HG02642 (cell line): Measurements from ENCODE around the gene CELSR1.
"Not testable (repeated sequence)": the region's sequence is repeated elsewhere in the genome, so short reads cannot be mapped to it uniquely, and the experiment has no call there.

Experiments
- ATAC-seq: cut with Tn5 transposase; IDR thresholded peaks from one replicate; pipeline ENCODE4 v1.9.1; 2021; ENCODE audit warnings: mild to moderate bottlenecking; ENCODE audit not compliant: unreplicated experiment, poor library complexity

Gene CELSR1

DNA sequence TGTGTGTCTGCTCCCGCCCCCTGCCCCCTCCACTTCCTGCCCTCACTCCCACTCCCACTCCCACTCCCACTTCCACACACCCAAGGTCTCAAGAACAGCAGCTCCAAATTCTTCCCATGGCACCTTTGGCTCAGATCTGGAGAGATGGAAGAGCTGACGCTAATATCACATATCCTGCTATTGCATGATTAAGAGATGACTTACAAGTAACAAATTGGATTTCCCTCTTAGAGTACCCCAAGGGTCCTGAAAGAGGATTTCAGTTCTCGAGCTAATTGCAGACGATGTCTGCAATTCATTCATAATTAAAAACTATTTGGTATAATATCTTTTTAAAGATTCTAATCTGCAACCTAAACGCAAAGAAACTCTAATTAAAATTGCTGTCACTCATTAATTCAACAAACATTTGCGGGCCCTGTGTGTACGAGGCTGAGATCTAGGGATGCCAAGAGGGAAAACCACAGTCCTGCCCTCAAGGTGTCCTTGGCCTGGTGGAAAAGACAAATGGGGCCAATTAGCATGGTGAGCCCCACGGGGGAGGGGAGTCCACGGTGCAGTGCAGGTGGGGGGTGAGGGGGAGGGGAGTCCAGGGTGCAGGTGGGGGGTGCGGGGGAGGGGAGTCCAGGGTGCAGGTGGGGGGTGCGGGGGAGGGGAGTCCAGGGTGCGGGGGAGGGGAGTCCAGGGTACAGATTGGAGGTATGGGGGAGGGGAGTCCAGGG, 50.3 kb downstream of the CELSR1 start:
- ATAC-seq: no peak

DNA sequence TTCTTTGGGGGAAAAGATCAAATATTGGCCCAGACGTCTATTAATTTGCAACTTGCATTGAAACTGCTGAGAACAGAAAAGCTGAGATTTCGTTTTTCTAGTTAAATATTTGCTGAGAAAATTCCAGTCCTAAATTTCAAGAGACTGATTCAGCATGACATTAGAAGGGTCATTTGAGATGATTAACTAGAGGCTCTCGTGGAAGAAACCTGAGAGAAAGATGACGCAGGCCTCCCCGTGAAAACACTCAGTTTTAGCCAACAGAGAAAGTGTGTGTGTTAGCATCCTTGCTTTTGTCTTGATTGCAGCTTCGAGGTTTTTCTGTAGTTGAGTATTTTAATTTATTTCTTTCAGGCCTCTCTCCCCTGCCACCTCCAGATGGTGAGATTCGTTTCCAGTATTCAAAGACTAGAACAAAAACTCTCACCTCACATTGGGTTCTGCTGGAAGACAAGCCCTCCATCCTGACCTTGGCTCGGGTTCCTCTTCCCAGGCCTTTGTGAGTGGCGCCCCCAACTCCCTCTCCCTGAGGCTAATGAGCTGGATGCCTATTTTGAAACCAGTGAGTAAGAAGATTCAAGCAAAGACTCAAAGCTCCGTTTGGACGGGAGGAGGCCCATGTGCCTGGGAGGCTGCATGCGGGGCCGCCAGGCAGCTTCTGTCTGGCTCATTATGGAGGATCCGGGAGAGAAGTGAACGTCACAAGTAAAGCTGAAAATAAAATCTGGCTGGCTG, 52.4 kb downstream of the CELSR1 start:
- ATAC-seq: no peak

DNA sequence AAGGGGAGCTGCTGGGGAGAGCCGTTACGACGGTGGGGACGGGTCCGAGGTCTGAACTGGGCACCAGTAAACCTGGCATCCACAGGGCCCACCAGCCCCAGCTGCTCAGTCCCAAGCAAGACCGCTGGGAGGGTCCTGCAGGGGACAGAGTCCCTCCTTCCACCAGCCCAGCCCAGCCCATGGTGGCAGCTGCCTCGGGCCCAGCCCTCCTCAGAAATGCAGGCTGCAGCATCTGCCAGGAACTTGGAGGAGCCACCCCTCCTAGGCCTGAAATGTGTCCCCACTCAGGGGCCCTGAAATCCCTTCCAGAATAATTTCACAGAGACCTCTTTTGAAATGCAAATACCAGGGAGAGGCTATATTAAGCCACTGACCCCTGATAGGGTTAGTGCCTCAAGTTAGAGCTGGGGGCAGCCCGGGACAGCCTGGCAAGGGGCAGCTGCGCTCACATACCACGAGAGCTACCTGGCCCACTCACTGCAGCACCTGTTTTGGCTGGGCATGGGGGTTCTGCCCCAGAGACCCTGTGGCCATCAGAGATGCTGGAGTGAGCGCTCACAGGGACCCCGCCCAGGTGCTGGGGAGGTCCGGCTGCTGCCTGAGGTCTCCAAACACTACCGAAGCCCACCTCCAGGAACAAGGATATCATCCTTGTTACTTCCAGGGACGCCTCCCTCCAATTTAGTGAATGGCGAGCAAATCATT, 53.1 kb downstream of the CELSR1 start:
- no peak for ATAC-seq

DNA sequence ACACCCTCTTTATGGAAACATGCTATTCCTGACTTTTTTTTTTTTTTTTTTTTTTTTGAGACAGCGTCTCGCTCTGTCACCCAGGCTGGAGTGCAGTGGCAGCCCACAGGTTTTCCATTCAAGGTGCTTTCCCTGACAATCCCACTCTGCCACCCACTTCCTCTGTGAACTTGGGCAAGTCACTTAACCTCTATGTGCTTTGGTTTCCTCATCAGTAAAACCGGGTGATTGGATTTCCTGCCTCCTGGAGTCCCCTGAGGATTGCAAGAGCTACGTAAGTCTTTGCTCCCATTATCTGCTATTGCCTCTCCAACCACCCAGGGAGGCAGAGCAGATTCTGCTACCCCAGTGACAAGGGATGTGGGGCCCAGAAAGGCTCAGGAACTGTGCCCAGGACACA, 54.1 kb downstream of the CELSR1 start:
- ATAC-seq: no peak

DNA sequence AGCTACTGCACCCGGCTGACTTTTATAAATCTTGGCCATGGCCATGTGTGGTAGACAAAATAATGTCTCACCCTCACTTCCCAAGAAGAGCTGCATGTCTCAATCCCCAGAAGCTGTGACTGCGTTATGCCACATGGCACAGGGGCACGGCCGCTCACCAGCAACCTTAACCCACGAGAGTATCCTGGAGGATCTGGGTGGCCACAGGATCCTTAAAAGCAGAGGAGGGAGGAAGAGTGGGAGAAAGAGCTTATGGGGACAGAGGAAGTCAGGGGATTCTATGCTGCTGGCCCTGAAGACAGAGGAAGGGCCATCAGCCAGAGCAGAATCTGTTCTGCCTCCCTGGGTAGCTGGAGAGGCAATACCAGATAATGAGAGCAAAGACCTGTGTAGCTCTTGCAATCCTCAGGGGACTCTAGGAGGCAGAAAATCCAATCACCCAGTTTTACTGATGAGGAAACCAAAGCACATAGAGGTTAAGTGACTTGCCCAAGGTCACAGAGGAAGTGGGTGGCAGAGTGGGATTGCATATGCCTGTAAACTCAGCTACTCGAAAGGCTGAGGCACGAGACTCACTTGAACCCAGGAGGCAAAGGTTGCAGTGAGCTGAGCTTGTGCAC, 55.3 kb downstream of the CELSR1 start:
- ATAC-seq: no peak

DNA sequence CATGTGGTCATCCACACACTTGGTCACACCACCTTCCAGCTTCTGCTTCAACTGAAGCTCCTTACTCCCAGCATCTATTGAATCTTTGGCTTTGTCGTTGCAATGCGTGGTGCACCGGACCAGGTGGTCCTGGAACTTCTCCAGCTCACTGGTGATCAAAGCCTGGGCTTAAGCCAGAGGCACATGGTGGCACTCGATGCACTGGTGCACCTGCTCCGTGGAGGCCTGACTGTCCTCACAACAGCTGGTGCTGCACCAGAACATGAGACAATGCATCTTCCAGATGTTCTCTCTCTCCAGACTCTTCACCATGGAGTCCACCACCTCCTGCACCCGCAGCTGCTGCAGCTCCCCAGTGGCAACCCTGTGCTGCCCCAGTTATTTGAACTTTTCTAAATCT, 56.0 kb downstream of the CELSR1 start:
- ATAC-seq: no peak

DNA sequence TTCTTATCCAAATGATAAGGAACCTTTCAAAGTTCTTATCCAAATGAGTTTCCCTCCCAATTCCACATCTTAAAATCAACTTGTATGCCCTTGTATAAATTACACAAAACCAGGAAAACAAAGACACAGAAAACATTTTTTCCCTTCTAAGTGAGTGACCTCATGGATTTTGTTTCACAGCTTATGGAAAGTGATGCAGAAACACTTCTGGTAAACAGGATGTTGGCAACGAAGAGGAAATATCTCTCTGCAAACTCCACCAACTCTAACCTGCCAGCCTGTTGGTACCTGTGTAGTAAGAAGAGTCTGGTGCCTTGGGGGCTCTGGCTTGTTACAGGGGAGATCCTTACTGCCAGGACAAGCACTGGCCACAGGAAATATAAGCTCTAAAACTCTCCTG, 57.0 kb downstream of the CELSR1 start:
- ATAC-seq: no peak

DNA sequence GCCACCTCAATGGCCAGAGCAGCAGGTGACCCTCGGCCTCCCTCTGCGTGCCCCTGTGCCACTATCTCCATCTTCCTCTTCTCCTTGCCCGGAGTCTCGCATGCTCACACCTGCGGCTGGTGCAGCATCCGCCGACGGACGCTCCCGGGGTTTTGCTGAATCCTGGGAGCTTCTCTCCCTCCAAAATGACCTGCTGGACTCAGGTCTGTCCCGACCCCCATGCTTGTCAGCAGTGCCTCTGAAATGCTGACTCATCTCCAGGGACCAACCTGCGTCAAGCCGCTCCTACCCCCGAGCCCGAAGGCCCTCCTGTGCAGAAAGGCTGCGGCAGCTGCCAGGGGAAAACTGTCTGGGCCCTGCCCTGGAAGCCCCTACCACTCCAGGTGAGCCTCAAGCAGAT, 58.4 kb downstream of the CELSR1 start:
- ATAC-seq: no peak

DNA sequence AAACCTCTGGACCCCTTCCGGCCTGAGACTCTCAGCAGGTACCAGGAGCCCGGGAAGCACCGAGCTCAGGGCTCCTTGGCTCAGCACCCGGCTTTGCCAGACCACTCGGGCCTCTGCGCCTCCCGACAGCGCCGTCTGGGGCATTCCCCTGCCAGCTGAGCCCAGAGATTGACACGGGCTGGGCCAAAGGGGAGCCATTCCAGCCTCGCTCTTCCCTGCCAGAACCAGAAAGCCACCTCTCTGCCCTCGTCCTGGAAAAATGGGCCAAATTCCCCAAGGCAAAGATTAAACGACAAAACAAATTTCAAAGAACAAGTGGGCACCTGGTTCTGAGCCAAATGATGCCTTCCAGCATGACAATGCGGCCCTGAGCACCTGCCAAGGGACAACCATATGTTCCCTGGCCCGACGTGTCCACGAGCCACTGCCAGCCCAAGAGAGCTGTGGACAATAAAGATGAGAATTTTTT, 59.3 kb downstream of the CELSR1 start:
- no peak for ATAC-seq

DNA sequence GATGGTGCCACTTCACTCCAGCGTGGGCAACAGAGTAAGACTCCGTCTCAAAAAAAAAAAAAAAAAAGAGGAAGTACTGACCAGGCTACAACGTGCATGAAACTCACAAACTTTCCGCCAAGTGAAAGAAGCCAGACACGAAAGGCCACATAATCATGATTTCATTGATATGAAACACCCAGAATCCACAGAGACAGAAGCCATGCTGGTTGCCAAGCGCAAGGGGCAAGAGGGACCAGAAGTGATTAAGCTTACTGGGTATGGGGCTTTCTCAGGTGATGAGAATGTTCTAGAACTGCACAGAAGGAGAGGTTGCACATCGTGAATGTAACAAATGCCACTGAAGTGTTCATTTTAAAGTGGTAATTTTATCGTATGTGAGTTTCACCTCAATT, 60.9 kb downstream of the CELSR1 start:
- no peak for ATAC-seq

DNA sequence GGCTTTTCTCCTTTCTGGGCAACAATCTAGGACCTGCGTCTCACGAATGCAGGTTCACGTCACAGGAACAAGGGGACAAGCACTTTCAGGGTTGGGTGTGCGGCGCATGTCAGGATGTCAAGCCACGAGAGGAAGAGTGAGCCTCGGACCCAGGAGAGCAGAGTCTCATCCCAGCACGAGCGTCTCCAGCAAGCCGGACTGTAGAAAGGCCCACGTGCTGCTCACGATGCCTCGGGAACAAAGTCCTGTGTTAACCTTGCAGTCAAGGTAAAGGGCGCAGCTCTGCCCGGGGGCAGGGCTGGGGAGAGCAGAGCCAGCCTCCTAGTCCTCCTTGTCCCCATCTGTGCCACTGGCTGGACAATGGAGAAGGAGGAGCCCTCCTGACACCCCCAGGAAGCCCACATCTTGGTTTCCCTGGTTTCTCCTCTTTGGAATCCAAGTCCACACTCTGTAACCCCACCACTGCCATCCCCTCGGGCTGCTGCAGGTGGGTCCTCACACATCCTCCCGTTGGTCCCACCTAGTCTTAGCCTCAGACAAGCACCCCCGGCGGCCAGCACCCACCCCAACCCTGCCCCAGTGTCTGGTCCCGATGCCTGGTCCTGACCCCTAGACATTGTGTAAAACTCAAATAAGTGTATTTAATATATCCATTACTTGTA, 63.4 kb downstream of the CELSR1 start:
- no peak for ATAC-seq

DNA sequence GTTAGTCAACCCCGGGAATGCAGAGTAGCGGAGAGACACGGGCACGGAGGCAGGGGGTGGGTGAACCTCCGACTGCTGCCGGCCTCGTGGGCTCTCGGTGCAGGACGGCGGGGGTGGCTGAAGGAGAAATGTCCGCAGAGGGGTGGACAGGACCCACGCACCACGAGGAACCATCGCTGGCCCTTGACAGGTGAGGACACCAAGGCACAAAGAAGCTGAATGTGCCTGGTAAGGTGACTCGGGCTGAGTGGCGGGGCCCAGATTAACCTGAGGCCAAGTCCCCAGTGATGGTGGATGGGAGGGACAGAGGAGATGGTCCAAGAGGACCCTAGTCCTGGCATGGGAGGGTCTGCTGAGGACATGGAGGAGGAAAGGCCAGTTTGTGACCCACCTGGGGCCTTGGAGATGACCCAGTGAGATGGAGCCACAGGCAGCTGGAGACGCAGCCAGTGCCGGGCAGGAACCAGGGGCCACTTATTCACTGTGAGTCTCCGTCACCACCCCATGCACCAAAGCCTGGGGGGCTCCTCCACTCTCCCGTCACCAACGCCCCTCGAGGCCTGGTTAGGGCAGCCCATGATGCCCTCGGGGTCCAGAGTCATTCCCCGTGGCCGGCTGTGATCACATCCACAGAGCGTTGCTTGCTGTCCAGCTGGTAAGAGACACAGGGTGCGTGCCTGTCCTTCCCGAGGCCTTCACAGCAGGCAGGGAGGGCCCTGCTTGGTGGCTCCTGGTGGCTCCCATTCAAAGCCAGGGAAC, 64.2 kb downstream of the CELSR1 start:
- no peak for ATAC-seq

DNA sequence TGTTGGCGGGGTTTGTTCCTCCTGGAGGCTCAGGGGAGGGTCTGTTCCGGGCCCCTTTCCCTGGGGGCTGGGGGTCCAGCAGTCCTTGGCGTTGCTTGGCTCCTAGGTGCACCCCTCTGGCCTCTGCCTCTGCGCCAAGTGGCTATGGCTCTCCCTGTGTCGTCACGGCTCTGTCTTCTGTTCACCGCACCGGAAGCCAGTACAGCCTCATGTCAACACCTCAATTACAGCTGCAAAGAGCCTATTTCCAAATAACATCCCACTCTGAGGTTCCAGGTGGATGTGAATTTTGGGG, 64.8 kb downstream of the CELSR1 start:
- ATAC-seq: no peak

DNA sequence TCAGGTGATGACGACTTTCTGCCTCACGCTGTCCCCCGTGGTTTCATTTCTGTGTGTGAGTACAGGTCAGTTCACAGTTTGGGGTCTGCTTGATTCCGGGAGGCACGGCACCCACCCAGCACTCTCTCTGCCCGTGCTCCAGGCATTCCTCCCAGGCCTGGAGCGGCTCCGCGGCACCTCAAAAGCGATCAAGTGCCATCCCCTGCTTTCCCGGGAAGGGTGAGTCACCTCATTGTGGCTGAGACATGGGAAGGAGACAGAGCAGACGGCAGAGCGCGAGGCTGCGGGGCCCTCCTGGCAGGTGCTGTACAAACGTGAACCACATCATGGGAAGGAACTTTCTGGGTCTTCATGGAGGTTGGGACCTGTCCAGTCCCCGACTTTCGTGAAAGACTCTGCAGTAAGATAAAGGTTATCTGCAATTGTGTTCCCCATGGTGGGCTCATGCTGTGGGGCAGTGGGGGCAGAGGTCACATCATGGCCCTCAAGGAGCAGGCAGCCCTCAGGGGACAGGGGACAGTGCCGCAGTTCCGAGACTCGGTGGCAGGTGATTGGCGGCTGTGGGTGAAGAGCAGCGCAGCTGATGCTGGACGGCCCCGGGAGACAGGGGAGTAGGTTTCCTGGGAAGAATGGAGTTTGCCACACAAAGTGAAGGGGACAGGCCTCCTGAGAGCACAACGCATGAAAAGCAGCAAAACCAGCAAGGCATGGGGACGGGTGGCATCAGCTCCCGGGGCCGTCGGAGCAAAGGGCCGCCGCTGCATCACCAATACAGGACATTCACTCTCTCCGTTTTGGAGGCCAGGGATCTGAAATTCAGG, 65.3 kb downstream of the CELSR1 start:
- no peak for ATAC-seq

DNA sequence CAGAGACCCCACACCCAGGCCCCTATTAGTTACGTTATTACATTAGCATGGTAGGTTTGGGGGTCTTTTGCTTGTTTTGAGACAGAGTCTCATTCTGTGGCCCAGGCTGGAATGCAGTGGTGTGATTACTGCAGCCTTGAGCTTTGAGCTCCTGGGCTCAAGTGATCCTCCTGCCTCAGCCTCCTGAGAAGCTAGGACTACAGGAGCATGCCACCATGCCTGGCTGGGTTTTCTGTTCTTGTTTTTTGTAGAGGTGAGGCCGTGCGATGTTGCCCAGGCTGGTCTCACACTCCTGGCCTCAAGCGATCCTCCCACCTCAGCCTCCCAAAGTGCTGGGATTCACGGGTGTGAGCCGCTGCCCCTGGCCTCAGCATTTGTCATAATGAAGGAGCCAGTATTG, 66.1 kb downstream of the CELSR1 start:
- ATAC-seq: not testable (repeated sequence)

DNA sequence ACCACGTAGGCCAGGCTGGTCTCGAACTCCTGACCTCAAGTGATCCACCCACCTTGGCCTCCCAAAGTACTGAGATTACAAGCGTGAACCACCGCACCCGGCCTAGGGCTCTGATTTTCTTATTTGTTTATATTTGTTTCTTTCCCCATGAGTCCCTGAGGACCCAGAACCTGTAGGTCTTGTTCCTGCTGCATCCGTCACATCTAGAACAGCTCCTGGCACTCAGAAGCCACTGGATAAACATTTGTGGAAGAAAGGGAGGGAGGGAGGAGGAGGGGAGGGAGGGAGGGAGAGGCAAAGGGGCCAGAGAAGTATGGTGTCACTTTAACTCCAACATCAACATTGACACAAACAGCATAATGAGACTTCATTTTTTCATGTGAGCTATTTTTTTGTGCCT, 67.7 kb downstream of the CELSR1 start:
- ATAC-seq: no peak

DNA sequence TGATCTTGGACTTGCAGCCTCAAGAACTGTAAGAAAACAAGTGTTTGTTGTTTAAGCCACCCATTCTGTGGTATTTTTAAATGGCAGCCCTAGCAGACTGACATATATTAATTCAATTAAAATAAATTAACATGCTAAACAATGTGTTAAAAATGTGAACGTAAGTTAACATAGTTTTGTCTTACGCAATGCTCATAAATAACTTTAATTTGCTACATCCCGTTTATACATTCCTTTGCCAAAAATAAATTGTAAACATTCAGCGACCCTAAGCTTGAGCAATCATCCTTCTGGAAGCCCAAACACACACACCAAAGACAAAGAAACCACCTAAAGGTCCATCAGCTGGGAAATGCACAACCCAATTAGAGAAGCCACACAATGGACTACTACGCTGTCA, 70.4 kb downstream of the CELSR1 start:
- ATAC-seq: no peak

DNA sequence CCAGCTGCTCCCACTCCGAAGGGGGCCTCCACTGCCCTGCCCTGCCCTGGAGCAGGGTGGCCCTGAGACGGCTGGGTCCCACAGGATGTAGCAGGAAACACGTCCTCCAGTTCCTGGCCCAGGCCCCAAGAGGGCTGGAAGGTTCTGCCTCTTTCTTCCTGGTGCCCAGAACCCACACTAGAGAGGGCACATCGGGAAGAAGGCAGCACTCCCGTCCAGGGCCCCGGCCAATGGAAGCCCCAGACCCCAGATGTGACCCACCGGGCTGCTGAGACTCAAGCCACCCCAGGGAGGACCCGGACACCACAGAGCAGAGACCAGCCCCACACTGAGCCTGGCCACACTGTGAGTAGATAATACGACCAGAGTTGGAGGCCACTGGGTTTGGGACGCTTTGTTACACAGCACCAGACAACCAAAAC, 71.2 kb downstream of the CELSR1 start:
- no peak for ATAC-seq

DNA sequence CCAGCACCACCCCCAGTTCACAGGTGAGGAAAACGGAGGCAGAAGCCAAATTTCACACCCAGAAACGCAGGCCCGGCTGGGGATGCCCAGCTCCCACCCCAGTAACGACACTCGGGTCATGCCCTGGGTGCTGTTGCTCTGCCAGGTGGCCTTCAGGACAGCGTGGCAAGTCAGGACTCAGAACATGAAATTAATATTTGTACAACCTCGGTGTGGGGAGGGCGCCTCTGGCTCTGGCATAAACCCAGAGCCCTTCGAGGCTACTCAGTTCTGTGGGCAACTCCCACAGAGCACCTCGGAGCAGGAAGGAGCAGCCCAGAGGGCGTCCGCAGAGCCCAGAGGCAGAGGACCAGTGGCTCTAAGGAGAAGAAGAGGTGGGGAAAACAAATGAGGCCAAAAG, 71.6 kb downstream of the CELSR1 start:
- no peak for ATAC-seq
